HepG2 (cell line): ENCODE results near the gene TLE7. TPM values are rescaled to one million over a fixed set of nuclear protein-coding genes. Genes with fewer than 3 reads are reported as not detected.
A peak's percentile ranks its signal among the peaks of the same experiment; 100 is the strongest.

ENCODE experiments used
- ATAC-seq: fragments of 200-7000 bp; cut with Tn5 transposase; 3 replicates; pipeline ENCODE4 v1.9.1; 2020; ENCODE audit warnings: mild to moderate bottlenecking, moderate library complexity
- BruUV-seq: library from RNA; stranded (reverse); fragments of 400-500 nt; replicated peaks from 2 replicates; lab custom pipeline; 2021; lab: Mats Ljungman, UMichigan
- CTCF ChIA-PET: fragments of 300-600 bp; formaldehyde crosslinking; extraction: SDS; loops from one replicate; lab custom pipeline; 2021; ENCODE audit warnings: low total read pairs, inconsistent platforms, low intra/inter-chr PET ratio; lab: Yijun Ruan, JAX
- POLR2A ChIA-PET: fragments of 350-600 bp; sonication (Branson Sonifier 250); formaldehyde crosslinking; loops from one replicate; lab custom pipeline; 2020; ENCODE audit warnings: antibody characterized with exemption, inconsistent platforms; lab: Yijun Ruan, JAX
- DNase-seq: peaks from one replicate; pipeline ENCODE4 v3.0.0-alpha.2; 2015; ENCODE audit warnings: low spot score
- FAIRE-seq: peaks from 3 replicates; lab custom pipeline; 2011; peaks lifted over from hg19 to GRCh38; lab: Jason Lieb, UNC
- H2AFZ ChIP-seq: one replicate; pipeline ENCODE4 v1.6.1; 2011; ENCODE audit warnings: low read length, inconsistent platforms
- H3K27ac ChIP-seq: fragments of 300-600 bp; 3 replicates; pipeline ENCODE4 v1.8.0; 2011; ENCODE audit warnings: mixed run types, mild to moderate bottlenecking, mixed read lengths, low read length, inconsistent platforms; ENCODE audit not compliant: insufficient read depth; ENCODE audit errors: extremely low read length
- H3K27me3 ChIP-seq, 2 experiments: fragments of 200-600 bp in 1 of 2; 2 replicates in 1 of 2; 3 replicates in 1 of 2; pipeline versions ENCODE4 v1.6.0 to v1.8.0; 2011; ENCODE audit warnings: low read length in 2 of 2, mild to moderate bottlenecking in 2 of 2, moderate library complexity in 2 of 2, inconsistent platforms in 1 of 2; ENCODE audit not compliant: insufficient read depth in 2 of 2, control insufficient read depth in 1 of 2
- H3K36me3 ChIP-seq, 2 experiments: fragments of 200-600 bp in 1 of 2; replicated peaks in 1 of 2; 2 replicates in 1 of 2; 3 replicates in 1 of 2; pipeline versions ENCODE4 v1.5.1 to v1.8.0; 2011; ENCODE audit warnings: low read length in 2 of 2, inconsistent platforms in 1 of 2; ENCODE audit not compliant: insufficient read depth in 2 of 2, control insufficient read depth in 1 of 2
- H3K4me1 ChIP-seq: 2 replicates; pipeline ENCODE4 v1.5.1; 2012; ENCODE audit warnings: low read length, inconsistent platforms; ENCODE audit not compliant: insufficient read depth
- H3K4me2 ChIP-seq: 2 replicates; pipeline ENCODE4 v1.6.0; 2011; ENCODE audit warnings: low read depth, low read length, inconsistent platforms
- H3K4me3 ChIP-seq, 3 experiments: fragments of 200-600 bp in 1 of 3; sonication (generic), shearing (Covaris generic) in 1 of 3; replicated peaks in 1 of 3; 2 replicates each; pipeline ENCODE4 v1.5.1; 2011 to 2016; ENCODE audit warnings: low read length in 3 of 3, inconsistent platforms in 2 of 3, low read depth in 2 of 3, mild to moderate bottlenecking in 2 of 3, control low read depth in 1 of 3, mixed read lengths in 1 of 3; ENCODE audit not compliant: insufficient read depth in 1 of 3
- H3K79me2 ChIP-seq: one replicate; pipeline ENCODE4 v1.6.1; 2011; ENCODE audit warnings: low read length, inconsistent platforms; ENCODE audit not compliant: insufficient read depth
- H3K9ac ChIP-seq: 2 replicates; pipeline ENCODE4 v1.6.0; 2011; ENCODE audit warnings: mild to moderate bottlenecking, low read depth, low read length, inconsistent platforms; ENCODE audit not compliant: insufficient read depth
- H3K9me3 ChIP-seq: 2 replicates; pipeline ENCODE4 v1.5.1; 2012; ENCODE audit warnings: mild to moderate bottlenecking, low read length
- H4K20me1 ChIP-seq: 2 replicates; pipeline ENCODE4 v1.6.0; 2011; ENCODE audit warnings: inconsistent platforms, mild to moderate bottlenecking, low read length, moderate library complexity; ENCODE audit not compliant: insufficient read depth
- CEBPB ChIP-seq: IDR thresholded peaks from 2 replicates; pipeline ENCODE4 v1.6.1; 2011; ENCODE audit warnings: low read depth, low read length, improper control_type of control experiment, borderline replicate concordance
- KMT2A ChIP-seq: sonication (generic); formaldehyde crosslinking; IDR thresholded peaks from 2 replicates; pipeline ENCODE4 v1.4.0; 2020; ENCODE audit warnings: missing genetic modification reagents
- SOX13 ChIP-seq, 3 experiments: fragments of 450-650 bp in 1 of 3; sonication (generic) in 1 of 3; formaldehyde crosslinking in 1 of 3; IDR thresholded peaks in 2 of 3; conservative IDR thresholded peaks in 1 of 3; 2 replicates each; pipeline versions ENCODE4 v1.5.0 to v1.6.1; 2016 to 2020; ENCODE audit warnings: antibody characterized with exemption in 1 of 3, mild to moderate bottlenecking in 1 of 3, missing compliant biosample characterization in 1 of 3, missing genetic modification reagents in 1 of 3, moderate library complexity in 1 of 3
- SSRP1 ChIP-seq: IDR thresholded peaks from 2 replicates; pipeline ENCODE4 v1.6.1; 2016; ENCODE audit warnings: control low read depth
- TFAP4 ChIP-seq: sonication (generic); IDR thresholded peaks from 2 replicates; pipeline ENCODE4 v1.6.1; 2016; ENCODE audit warnings: low read depth, borderline replicate concordance
- ZKSCAN1 ChIP-seq: fragments of 150-350 bp; IDR thresholded peaks from 2 replicates; pipeline ENCODE4 v1.6.1; 2014; ENCODE audit warnings: low read length
- WGBS: methylation state at CpG from one replicate; pipeline ENCODE4 v1.1.6; 2017; ENCODE audit warnings: low lambda C conversion rate; 5-methylcytosine and 5-hydroxymethylcytosine counted together
- in situ Hi-C: cut with HindIII; loops from 2 replicates; pipeline ENCODE4 v1.10.0; 2017; ENCODE audit warnings: low pct_unique_long_range_greater_than_20kb; ENCODE audit not compliant: extremely low pct_ligation_motif_present
- intact Hi-C: fragments of 100-400 bp; cut with micrococcal nuclease; formaldehyde crosslinking; loops from one replicate; pipeline ENCODE4 v1.10.0; 2022; ENCODE audit not compliant: unreplicated experiment
- polyA plus RNA-seq, 8 experiments: library from polyadenylated mRNA; depleted of rRNA in 3 of 8; stranded (reverse) in 7 of 8; unstranded in 1 of 8; fragments of >200 nt; fragmentation: Illumina TruSeq in 4 of 8; extraction: Trizol in 4 of 8; gene quantifications; 2 replicates each; pipeline versions ENCODE4 v1.2.1 to v1.2.3, GENCODE V29; 2011 to 2016; ENCODE audit warnings: low read depth in 4 of 8, missing spikeins in 1 of 8, mixed read lengths in 1 of 8; ENCODE audit not compliant: insufficient read depth in 1 of 8
- total RNA-seq, 5 experiments: library from RNA; depleted of rRNA; stranded (reverse); fragments of >200 nt; fragmentation: Illumina TruSeq; extraction: Trizol; gene quantifications; 2 replicates each; pipeline ENCODE4 v1.2.3, GENCODE V29; 2016; ENCODE audit warnings: low read depth in 1 of 5
- TF ChIP-seq, protein P1 (sequence below): IDR thresholded peaks from 2 replicates; pipeline ENCODE4 v1.6.1; 2012; ENCODE audit warnings: low read depth, low read length, improper control_type of control experiment
- TF ChIP-seq, protein P2 (sequence below): sonication (generic); formaldehyde crosslinking; IDR thresholded peaks from 2 replicates; pipeline ENCODE4 v1.5.0; 2020; ENCODE audit warnings: mild to moderate bottlenecking, low read depth, missing genetic modification reagents, borderline replicate concordance
- TF ChIP-seq, protein P3 (sequence below): sonication (generic); formaldehyde crosslinking; IDR thresholded peaks from 2 replicates; pipeline ENCODE4; 2020; ENCODE audit warnings: missing genetic modification reagents, mild to moderate bottlenecking, borderline replicate concordance

The TLE7 gene
- total and polyA plus RNA-seq, 2 of the 13 experiments (the other 11 are each of a cell fraction or from before 2014, with no cell fraction given): not detected

DNA sequence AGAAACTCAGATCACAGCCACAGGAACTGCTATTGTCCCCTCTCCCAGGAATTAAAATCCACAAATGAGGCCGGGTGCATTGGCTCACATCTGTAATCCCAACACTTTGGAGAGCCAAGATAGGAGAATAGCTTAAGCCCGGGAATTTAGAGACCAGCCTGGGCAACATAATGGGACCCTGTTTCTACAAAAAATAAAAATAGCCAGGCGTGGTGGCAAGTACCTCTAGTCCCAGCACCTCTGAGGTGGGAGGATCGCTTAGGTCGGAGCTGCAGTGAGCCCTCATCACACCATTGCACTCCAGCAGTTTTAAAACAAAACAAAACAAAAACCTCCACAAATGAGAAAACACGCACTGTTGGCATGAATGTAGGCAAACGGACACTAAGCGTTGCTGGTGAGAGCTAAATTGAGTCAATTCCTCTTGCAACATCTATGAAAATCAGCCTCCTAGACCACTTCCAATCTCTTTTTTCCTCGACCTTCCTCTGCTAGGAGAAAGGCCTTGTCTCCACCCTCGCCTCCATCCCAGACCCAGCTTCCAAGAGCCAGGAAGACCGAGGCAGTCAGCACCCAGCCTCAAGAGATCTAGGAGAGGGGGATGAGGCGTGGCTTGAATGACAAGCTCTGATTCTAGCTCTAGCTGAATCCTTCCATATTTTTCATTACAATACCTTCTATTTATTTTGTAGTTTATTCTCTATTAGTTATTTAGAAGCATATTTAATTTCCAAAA, 14.8 kb downstream of the TLE7 start:
- no peak for ATAC-seq
- Histone ChIP-seq H3K9me3 (no peaks in the 10 kb centered on the region), H3K4me3 (peak overlapping the region in 1 of 3 experiments; percentile 33; a peak in 1 of 6 replicates), H3K79me2 (no peaks in the 10 kb centered on the region), H3K27me3 (peaks cover 7 to 38% of the 10 kb centered on the region in 2 experiments), H3K36me3 (no peaks in the 10 kb centered on the region), H3K27ac (peak overlapping the region; percentile 34), H3K9ac (no peak overlapping the region), H4K20me1 (no peaks in the 10 kb centered on the region), H3K4me2 (peak overlapping the region; percentile 83), H2AFZ (no peak overlapping the region), H3K4me1 (peaks cover 30% of the 10 kb centered on the region)
- no peak for DNase-seq
- ChIA-PET POLR2A (interaction anchor here (0.8 to 2.1 kb wide), 6 partner anchors 14 to 145 kb away, joined by 3 to 13 read pairs (median 4); partner anchors contain the start of gene ZNF23), CTCF (interaction anchor here (1.5 to 1.8 kb wide), 2 partner anchors 14 kb away, joined by 4 to 7 read pairs; no protein-coding TSS in a partner anchor)
- intact Hi-C loops (loop anchor here (2.0 to 10.0 kb wide), 2 partner anchors 14 to 188 kb away; no protein-coding TSS in a partner anchor), in situ Hi-C loops (no loop called here)
- 9% methylated on average over 12 of the region's 12 CpGs for WGBS
- TSS peak; percentile 100 for BruUV-seq
- FAIRE-seq: no peak
- 0 out of 2 replicates have a peak, but pooled peaks have one; percentile 13 for TF ChIP-seq CEBPB
- TF ChIP-seq ZKSCAN1: peak; percentile 70; the same call in 1 of the 2 replicates
- TF ChIP-seq, protein P1, sequence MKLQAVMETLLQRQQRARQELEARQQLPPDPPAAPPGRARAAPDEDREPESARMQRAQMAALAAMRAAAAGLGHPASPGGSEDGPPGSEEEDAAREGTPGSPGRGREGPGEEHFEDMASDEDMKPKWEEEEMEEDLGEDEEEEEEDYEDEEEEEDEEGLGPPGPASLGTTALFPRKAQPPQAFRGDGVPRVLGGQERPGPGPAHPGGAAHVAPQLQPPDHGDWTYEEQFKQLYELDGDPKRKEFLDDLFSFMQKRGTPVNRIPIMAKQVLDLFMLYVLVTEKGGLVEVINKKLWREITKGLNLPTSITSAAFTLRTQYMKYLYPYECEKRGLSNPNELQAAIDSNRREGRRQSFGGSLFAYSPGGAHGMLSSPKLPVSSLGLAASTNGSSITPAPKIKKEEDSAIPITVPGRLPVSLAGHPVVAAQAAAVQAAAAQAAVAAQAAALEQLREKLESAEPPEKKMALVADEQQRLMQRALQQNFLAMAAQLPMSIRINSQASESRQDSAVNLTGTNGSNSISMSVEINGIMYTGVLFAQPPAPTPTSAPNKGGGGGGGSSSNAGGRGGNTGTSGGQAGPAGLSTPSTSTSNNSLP: peak; percentile 75; the same call in 1 of the 2 replicates
- TF ChIP-seq SSRP1: peak; percentile 99
- TF ChIP-seq KMT2A (CRISPR knock-in tag): peak; percentile 6; the same call in 1 of the 2 replicates
- no peak for TF ChIP-seq SOX13 (IDR thresholded peaks at IDR 0.05)
- TF ChIP-seq SOX13 (CRISPR knock-in tag; conservative IDR thresholded peaks at IDR 0.05 in 1 of 2, IDR thresholded peaks at IDR 0.05 in 1 of 2): peak in 1 of 2 experiments; percentile 82; a peak in 1 of 4 replicates
- TF ChIP-seq, protein P2, sequence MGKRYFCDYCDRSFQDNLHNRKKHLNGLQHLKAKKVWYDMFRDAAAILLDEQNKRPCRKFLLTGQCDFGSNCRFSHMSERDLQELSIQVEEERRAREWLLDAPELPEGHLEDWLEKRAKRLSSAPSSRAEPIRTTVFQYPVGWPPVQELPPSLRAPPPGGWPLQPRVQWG: no peak
- TF ChIP-seq TFAP4: no peak
- TF ChIP-seq, protein P3, sequence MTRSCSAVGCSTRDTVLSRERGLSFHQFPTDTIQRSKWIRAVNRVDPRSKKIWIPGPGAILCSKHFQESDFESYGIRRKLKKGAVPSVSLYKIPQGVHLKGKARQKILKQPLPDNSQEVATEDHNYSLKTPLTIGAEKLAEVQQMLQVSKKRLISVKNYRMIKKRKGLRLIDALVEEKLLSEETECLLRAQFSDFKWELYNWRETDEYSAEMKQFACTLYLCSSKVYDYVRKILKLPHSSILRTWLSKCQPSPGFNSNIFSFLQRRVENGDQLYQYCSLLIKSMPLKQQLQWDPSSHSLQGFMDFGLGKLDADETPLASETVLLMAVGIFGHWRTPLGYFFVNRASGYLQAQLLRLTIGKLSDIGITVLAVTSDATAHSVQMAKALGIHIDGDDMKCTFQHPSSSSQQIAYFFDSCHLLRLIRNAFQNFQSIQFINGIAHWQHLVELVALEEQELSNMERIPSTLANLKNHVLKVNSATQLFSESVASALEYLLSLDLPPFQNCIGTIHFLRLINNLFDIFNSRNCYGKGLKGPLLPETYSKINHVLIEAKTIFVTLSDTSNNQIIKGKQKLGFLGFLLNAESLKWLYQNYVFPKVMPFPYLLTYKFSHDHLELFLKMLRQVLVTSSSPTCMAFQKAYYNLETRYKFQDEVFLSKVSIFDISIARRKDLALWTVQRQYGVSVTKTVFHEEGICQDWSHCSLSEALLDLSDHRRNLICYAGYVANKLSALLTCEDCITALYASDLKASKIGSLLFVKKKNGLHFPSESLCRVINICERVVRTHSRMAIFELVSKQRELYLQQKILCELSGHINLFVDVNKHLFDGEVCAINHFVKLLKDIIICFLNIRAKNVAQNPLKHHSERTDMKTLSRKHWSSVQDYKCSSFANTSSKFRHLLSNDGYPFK (CRISPR knock-in tag): no peak
